Caki2 (cell line): ENCODE results near the gene CNIH2. TPM values are rescaled to one million over a fixed set of nuclear protein-coding genes. Genes with fewer than 3 reads are reported as not detected.
"Not testable (repeated sequence)": the region's sequence is repeated elsewhere in the genome, so short reads cannot be mapped to it uniquely, and the experiment has no call there.

Experiments used
- DNase-seq: peaks from one replicate; pipeline ENCODE4 v3.0.0-alpha.2; 2015; ENCODE audit warnings: low read depth
- in situ Hi-C: cut with HindIII; loops from 2 replicates; pipeline ENCODE4 v1.10.0; 2016; ENCODE audit warnings: low sequenced_read_pairs, low pct_unique_long_range_greater_than_20kb, mixed read lengths
- total RNA-seq: library from RNA; depleted of rRNA; stranded (reverse); fragments of >200 nt; shearing (Covaris generic); gene quantifications from 2 replicates; pipeline ENCODE4 v1.2.3, GENCODE V29; 2014; ENCODE audit warnings: low replicate concordance

Gene CNIH2
- total RNA-seq, 1 experiment from 2014 or later = 0.61 TPM

- in situ Hi-C loops = no loop called here
- peak; percentile 21 for DNase-seq
Observed at GRCh38 chr11:66268952-66269905, 8.7 kb upstream of the CNIH2 start.

- no peak for DNase-seq
- in situ Hi-C loops = no loop called here
Observed at GRCh38 chr11:66271816-66272215, 6.2 kb upstream of the CNIH2 start.

GRCh38 chr11:66272596-66272995 lies 5.4 kb upstream of the CNIH2 start:
- no peak for DNase-seq
- in situ Hi-C loops = no loop called here

- DNase-seq = no peak
- in situ Hi-C loops = no loop called here
Observed at GRCh38 chr11:66274219-66274618, 3.8 kb upstream of the CNIH2 start.

- in situ Hi-C loops = no loop called here
- DNase-seq = no peak
Observed at GRCh38 chr11:66275396-66275795, 2.6 kb upstream of the CNIH2 start.

GRCh38 chr11:66275984-66276612 lies 1.9 kb upstream of the CNIH2 start:
- no peak for DNase-seq
- in situ Hi-C loops = no loop called here

- DNase-seq, in situ Hi-C loops: not testable (repeated sequence)
Observed at GRCh38 chr11:66276619-66277018, 1.4 kb upstream of the CNIH2 start.

- DNase-seq, in situ Hi-C loops: not testable (repeated sequence)
Observed at GRCh38 chr11:66277064-66277463, 911 bp upstream of the CNIH2 start.

- in situ Hi-C loops = no loop called here
- DNase-seq = no peak
Observed at GRCh38 chr11:66278363-66279091, 552 bp downstream of the CNIH2 start.

- in situ Hi-C loops = no loop called here
- no peak for DNase-seq
Observed at GRCh38 chr11:66279092-66279734, 1.2 kb downstream of the CNIH2 start.

GRCh38 chr11:66280428-66280827 lies 2.5 kb downstream of the CNIH2 start:
- in situ Hi-C loops = no loop called here
- no peak for DNase-seq

GRCh38 chr11:66281001-66281400 lies 3.0 kb downstream of the CNIH2 start:
- no peak for DNase-seq
- in situ Hi-C loops = no loop called here

GRCh38 chr11:66281776-66282467 lies 3.9 kb downstream of the CNIH2 start:
- in situ Hi-C loops = no loop called here
- DNase-seq = no peak

- DNase-seq = peak; percentile 86
- in situ Hi-C loops = no loop called here
Observed at GRCh38 chr11:66282468-66283455, 4.8 kb downstream of the CNIH2 start.

- DNase-seq = no peak
- in situ Hi-C loops = no loop called here
Observed at GRCh38 chr11:66283461-66284105, 5.6 kb downstream of the CNIH2 start.

GRCh38 chr11:66284526-66285078 lies 6.6 kb downstream of the CNIH2 start:
- in situ Hi-C loops = no loop called here
- no peak for DNase-seq
